Endodermal cell (in vitro differentiated cells): ENCODE results near the gene FBXL7. TPM values are rescaled to one million over a fixed set of nuclear protein-coding genes. Genes with fewer than 3 reads are reported as not detected.

Source experiments
- DNase-seq: peaks from one replicate; pipeline ENCODE4 v3.0.0-alpha.2; 2017
- H3K27ac ChIP-seq: 2 replicates; pipeline ENCODE4 v1.5.1; 2013; ENCODE audit warnings: mild to moderate bottlenecking, low read depth, low read length, moderate library complexity
- H3K27me3 ChIP-seq: 2 replicates; pipeline ENCODE4 v1.6.1; 2013; ENCODE audit warnings: mild to moderate bottlenecking, low read length, moderate library complexity; ENCODE audit not compliant: insufficient read depth, control insufficient read depth, poor library complexity, severe bottlenecking
- H3K36me3 ChIP-seq: 2 replicates; pipeline ENCODE4 v1.7.0; 2013; ENCODE audit warnings: mild to moderate bottlenecking, low read length, moderate library complexity; ENCODE audit not compliant: control insufficient read depth, insufficient read depth
- H3K4me1 ChIP-seq: one replicate; pipeline ENCODE4 v1.7.0; 2013; ENCODE audit warnings: low read length; ENCODE audit not compliant: control insufficient read depth, insufficient read depth
- H3K4me3 ChIP-seq: 2 replicates; pipeline ENCODE4 v1.5.1; 2013; ENCODE audit warnings: mild to moderate bottlenecking, low read length, moderate library complexity
- H3K9ac ChIP-seq: 2 replicates; pipeline ENCODE4 v1.6.1; 2013; ENCODE audit warnings: mild to moderate bottlenecking, low read length, moderate library complexity; ENCODE audit not compliant: poor library complexity, severe bottlenecking; ENCODE audit errors: extremely low read depth
- H3K9me3 ChIP-seq: 2 replicates; pipeline ENCODE4 v1.6.1; 2013; ENCODE audit warnings: mild to moderate bottlenecking, low read length, moderate library complexity; ENCODE audit not compliant: control insufficient read depth
- H3K27ac Mint-ChIP-seq: 2 replicates; pipeline ENCODE4 v1.8.0; 2020; ENCODE audit warnings: mixed read lengths
- H3K27me3 Mint-ChIP-seq: 2 replicates; pipeline ENCODE4 v1.8.0; 2021; ENCODE audit warnings: mild to moderate bottlenecking, mixed read lengths; ENCODE audit not compliant: insufficient read depth
- H3K36me3 Mint-ChIP-seq: 2 replicates; pipeline ENCODE4 v1.8.0; 2020; ENCODE audit warnings: low read depth, mixed read lengths
- H3K4me1 Mint-ChIP-seq: 2 replicates; pipeline ENCODE4 v1.8.0; 2020; ENCODE audit warnings: mixed read lengths
- H3K4me3 Mint-ChIP-seq: 2 replicates; pipeline ENCODE4 v1.8.0; 2020; ENCODE audit warnings: mild to moderate bottlenecking, moderate library complexity, mixed read lengths
- H3K9me3 Mint-ChIP-seq: 2 replicates; pipeline ENCODE4 v1.8.0; 2020; ENCODE audit warnings: mild to moderate bottlenecking, mixed read lengths
- WGBS, 2 experiments: methylation state at CpG; one replicate each; pipeline versions ENCODE4 v1.1.5 to v1.1.7; 2013; ENCODE audit warnings: missing lambda C conversion rate in 2 of 2, mixed read lengths in 1 of 2; ENCODE audit not compliant: insufficient coverage in 1 of 2, insufficient read length in 1 of 2; 5-methylcytosine and 5-hydroxymethylcytosine counted together
- total RNA-seq, 2 donors: library from RNA; stranded (reverse); fragmentation: NEBNext Ultra II Directional in 1 of 2; extraction: Animal tissue kit (Norgen Biotek cat#: 25700) in 1 of 2; gene quantifications; 2 replicates in 1 of 2; 3 replicates in 1 of 2; pipeline ENCODE4 v1.2.1, GENCODE V29; 2021
- TF ChIP-seq, protein P1 (sequence below): fragments of 200-600 bp; sonication (generic); conservative IDR thresholded peaks from 2 replicates; pipeline ENCODE4 v1.5.0; 2021; ENCODE audit warnings: antibody characterized with exemption, mild to moderate bottlenecking

FBXL7 gene
- total RNA-seq, 2 donors from 2014 or later: 12.9 to 13.2 TPM

- no peak overlapping the region for H3K9ac ChIP-seq
Observed at GRCh38 chr5:15893866-15894265, 393.9 kb downstream of the FBXL7 start.

DNA sequence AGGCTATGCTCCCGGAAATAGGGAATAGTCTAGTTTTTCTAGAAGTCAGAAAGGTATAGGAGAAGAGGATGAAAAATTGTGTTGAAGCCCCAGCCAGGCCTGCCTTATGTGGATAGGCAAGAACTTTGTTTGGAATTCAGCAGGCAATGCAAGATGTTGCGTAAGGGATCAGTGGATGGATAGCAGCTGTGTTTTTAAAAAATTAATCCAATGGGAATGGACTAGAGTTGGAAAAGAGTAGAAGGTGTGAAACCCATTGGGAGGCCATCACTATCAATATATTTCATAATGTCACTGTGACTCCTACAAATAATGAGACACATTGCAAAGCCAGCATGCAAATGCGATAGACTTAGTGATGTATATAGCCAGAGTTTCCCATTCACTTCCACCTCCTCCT lies 397.7 kb downstream of the FBXL7 start:
- H3K36me3 Mint-ChIP-seq: no peaks in the 10 kb centered on the region
- Histone ChIP-seq H3K36me3 (no peaks in the 10 kb centered on the region), H3K4me1 (no peaks in the 10 kb centered on the region), H3K9me3 (no peaks in the 10 kb centered on the region), H3K9ac (no peak overlapping the region), H3K27me3 (no peaks in the 10 kb centered on the region), H3K27ac (no peak overlapping the region), H3K4me3 (no peak overlapping the region)
- 91 to 94% methylated on average over 1 to 3 of the region's 3 CpGs for WGBS, 2 experiments
- H3K4me3 Mint-ChIP-seq: no peak overlapping the region
- no peaks in the 10 kb centered on the region for H3K4me1 Mint-ChIP-seq
- no peak for DNase-seq
- no peak overlapping the region for H3K27ac Mint-ChIP-seq
- no peaks in the 10 kb centered on the region for H3K9me3 Mint-ChIP-seq
- TF ChIP-seq, protein P1, sequence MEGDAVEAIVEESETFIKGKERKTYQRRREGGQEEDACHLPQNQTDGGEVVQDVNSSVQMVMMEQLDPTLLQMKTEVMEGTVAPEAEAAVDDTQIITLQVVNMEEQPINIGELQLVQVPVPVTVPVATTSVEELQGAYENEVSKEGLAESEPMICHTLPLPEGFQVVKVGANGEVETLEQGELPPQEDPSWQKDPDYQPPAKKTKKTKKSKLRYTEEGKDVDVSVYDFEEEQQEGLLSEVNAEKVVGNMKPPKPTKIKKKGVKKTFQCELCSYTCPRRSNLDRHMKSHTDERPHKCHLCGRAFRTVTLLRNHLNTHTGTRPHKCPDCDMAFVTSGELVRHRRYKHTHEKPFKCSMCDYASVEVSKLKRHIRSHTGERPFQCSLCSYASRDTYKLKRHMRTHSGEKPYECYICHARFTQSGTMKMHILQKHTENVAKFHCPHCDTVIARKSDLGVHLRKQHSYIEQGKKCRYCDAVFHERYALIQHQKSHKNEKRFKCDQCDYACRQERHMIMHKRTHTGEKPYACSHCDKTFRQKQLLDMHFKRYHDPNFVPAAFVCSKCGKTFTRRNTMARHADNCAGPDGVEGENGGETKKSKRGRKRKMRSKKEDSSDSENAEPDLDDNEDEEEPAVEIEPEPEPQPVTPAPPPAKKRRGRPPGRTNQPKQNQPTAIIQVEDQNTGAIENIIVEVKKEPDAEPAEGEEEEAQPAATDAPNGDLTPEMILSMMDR: no peak
- H3K27me3 Mint-ChIP-seq: no peaks in the 10 kb centered on the region

More at GRCh38 chr5:15893866-15894265, 393.9 kb downstream of the FBXL7 start:
- no peak overlapping the region for H3K27ac Mint-ChIP-seq
- Histone ChIP-seq H3K9me3 (no peaks in the 10 kb centered on the region), H3K4me1 (no peaks in the 10 kb centered on the region), H3K4me3 (no peak overlapping the region), H3K36me3 (no peaks in the 10 kb centered on the region), H3K27ac (no peak overlapping the region), H3K27me3 (no peaks in the 10 kb centered on the region)
- no peaks in the 10 kb centered on the region for H3K36me3 Mint-ChIP-seq
- TF ChIP-seq, protein P1: no peak
- H3K4me3 Mint-ChIP-seq: no peak overlapping the region
- H3K27me3 Mint-ChIP-seq: no peaks in the 10 kb centered on the region
- 77 to 88% methylated on average over 6 to 11 of the region's 11 CpGs for WGBS, 2 experiments
- H3K9me3 Mint-ChIP-seq: no peaks in the 10 kb centered on the region
- no peak for DNase-seq
- H3K4me1 Mint-ChIP-seq: peaks cover 10% of the 10 kb centered on the region

GRCh38 chr5:15898641-15899040 lies 398.7 kb downstream of the FBXL7 start:
- Histone ChIP-seq H3K9ac (no peak overlapping the region), H3K27me3 (no peaks in the 10 kb centered on the region), H3K4me1 (no peaks in the 10 kb centered on the region), H3K36me3 (no peaks in the 10 kb centered on the region), H3K4me3 (no peak overlapping the region), H3K9me3 (no peaks in the 10 kb centered on the region), H3K27ac (no peak overlapping the region)
- TF ChIP-seq, protein P1: no peak
- Mint-ChIP-seq H3K27ac (no peak overlapping the region), H3K36me3 (no peaks in the 10 kb centered on the region), H3K27me3 (no peaks in the 10 kb centered on the region), H3K9me3 (no peaks in the 10 kb centered on the region), H3K4me1 (no peaks in the 10 kb centered on the region), H3K4me3 (no peak overlapping the region)
- WGBS, 2 experiments: 94 to 95% methylated on average over 6 of the region's 6 CpGs
- no peak for DNase-seq
